IPS DF 6.9 (cell line): Measurements from ENCODE around the gene SEC14L2.
"Not testable (repeated sequence)": the region's sequence is repeated elsewhere in the genome, so short reads cannot be mapped to it uniquely, and the experiment has no call there.

Experiments used
- DNase-seq: peaks from one replicate; pipeline ENCODE4 v3.0.0-alpha.2; 2013; ENCODE audit warnings: low read depth, low spot score
- H3K27ac ChIP-seq: one replicate; pipeline ENCODE4 v1.5.1; 2013; ENCODE audit warnings: low read length, control low read depth
- H3K27me3 ChIP-seq: 2 replicates; pipeline ENCODE4 v1.6.1; 2013; ENCODE audit warnings: mild to moderate bottlenecking, low read length; ENCODE audit not compliant: control insufficient read depth, insufficient read depth
- H3K36me3 ChIP-seq: 2 replicates; pipeline ENCODE4 v1.6.1; 2013; ENCODE audit warnings: low read length; ENCODE audit not compliant: control insufficient read depth, insufficient read depth
- H3K4me1 ChIP-seq: 2 replicates; pipeline ENCODE4 v1.6.1; 2013; ENCODE audit warnings: low read length; ENCODE audit not compliant: control insufficient read depth, insufficient read depth
- H3K4me3 ChIP-seq: 2 replicates; pipeline ENCODE4 v1.5.1; 2013; ENCODE audit warnings: mild to moderate bottlenecking, low read length
- H3K9me3 ChIP-seq: 2 replicates; pipeline ENCODE4 v1.6.1; 2013; ENCODE audit warnings: low read length, inconsistent platforms; ENCODE audit not compliant: control insufficient read depth, insufficient read depth
- WGBS: extraction: QIAGEN DNeasy Blood & Tissue Kit; methylation state at CpG from one replicate; pipeline ENCODE4 v1.1.7; 2013; ENCODE audit warnings: mixed read lengths, missing lambda C conversion rate; ENCODE audit not compliant: insufficient read length, insufficient coverage; 5-methylcytosine and 5-hydroxymethylcytosine counted together

SEC14L2 gene

GRCh38 chr22:30393322-30393680 lies 3.5 kb upstream of the SEC14L2 start:
- WGBS = no CpG with 5 or more reads among the region's 7 CpGs
- H3K4me1 ChIP-seq = peaks cover 3% of the 10 kb centered on the region

GRCh38 chr22:30393885-30394284 lies 2.9 kb upstream of the SEC14L2 start:
- Histone ChIP-seq H3K4me3 (no peak overlapping the region), H3K9me3 (no peaks in the 10 kb centered on the region), H3K27ac (no peak overlapping the region), H3K36me3 (no peaks in the 10 kb centered on the region), H3K4me1 (peaks cover 4% of the 10 kb centered on the region), H3K27me3 (peaks cover 2% of the 10 kb centered on the region; the same call in 1 of the 2 replicates)
- no peak for DNase-seq
- WGBS = no CpG with 5 or more reads among the region's 3 CpGs

More at GRCh38 chr22:30393322-30393680, 3.5 kb upstream of the SEC14L2 start:
- no peaks in the 10 kb centered on the region for H3K36me3 ChIP-seq
- DNase-seq = no peak
- no peak overlapping the region for H3K4me3 ChIP-seq
- H3K9me3 ChIP-seq = no peaks in the 10 kb centered on the region
- H3K27me3 ChIP-seq = peaks cover 2% of the 10 kb centered on the region; the same call in 1 of the 2 replicates
- H3K27ac ChIP-seq = no peak overlapping the region

- Histone ChIP-seq H3K36me3 (no peaks in the 10 kb centered on the region), H3K27me3 (peaks cover 2% of the 10 kb centered on the region; the same call in 1 of the 2 replicates), H3K27ac (no peak overlapping the region), H3K4me1 (peaks cover 3% of the 10 kb centered on the region), H3K4me3 (peak overlapping the region; percentile 59; the same call in 1 of the 2 replicates), H3K9me3 (no peaks in the 10 kb centered on the region)
- WGBS = no CpG with 5 or more reads among the region's 11 CpGs
- no peak for DNase-seq
These were observed 1.1 kb downstream of the SEC14L2 start for GRCh38 chr22:30397656-30398635.

- Histone ChIP-seq H3K9me3 (no peaks in the 10 kb centered on the region), H3K27ac (no peak overlapping the region), H3K36me3 (no peaks in the 10 kb centered on the region), H3K4me3 (no peak overlapping the region; the same call in 1 of the 2 replicates), H3K27me3 (peaks cover 2% of the 10 kb centered on the region; the same call in 1 of the 2 replicates), H3K4me1 (peaks cover 3% of the 10 kb centered on the region)
- no peak for DNase-seq
- no CpG with 5 or more reads among the region's 25 CpGs for WGBS
These were observed 2.2 kb downstream of the SEC14L2 start for GRCh38 chr22:30398685-30399680.

GRCh38 chr22:30399718-30400117 lies 2.9 kb downstream of the SEC14L2 start:
- Histone ChIP-seq H3K27ac (no peak overlapping the region), H3K27me3 (peaks cover 2% of the 10 kb centered on the region; the same call in 1 of the 2 replicates), H3K9me3 (no peaks in the 10 kb centered on the region), H3K4me1 (peaks cover 3% of the 10 kb centered on the region), H3K4me3 (no peak overlapping the region), H3K36me3 (no peaks in the 10 kb centered on the region)
- no peak for DNase-seq
- WGBS = no CpG with 5 or more reads among the region's 5 CpGs

GRCh38 chr22:30400159-30400558 lies 3.3 kb downstream of the SEC14L2 start:
- Histone ChIP-seq H3K36me3 (no peaks in the 10 kb centered on the region), H3K27me3 (peaks cover 2% of the 10 kb centered on the region; the same call in 1 of the 2 replicates), H3K4me1 (peaks cover 3% of the 10 kb centered on the region), H3K27ac (no peak overlapping the region), H3K4me3 (no peak overlapping the region), H3K9me3 (no peaks in the 10 kb centered on the region)
- DNase-seq = no peak
- no CpG with 5 or more reads among the region's 1 CpG for WGBS

GRCh38 chr22:30401024-30401423 lies 4.2 kb downstream of the SEC14L2 start:
- H3K27me3 ChIP-seq, DNase-seq: not testable (repeated sequence)

GRCh38 chr22:30402028-30402765 lies 5.4 kb downstream of the SEC14L2 start:
- DNase-seq = no peak

More at GRCh38 chr22:30401024-30401423, 4.2 kb downstream of the SEC14L2 start:
- H3K36me3 ChIP-seq, H3K4me1 ChIP-seq, H3K9me3 ChIP-seq, H3K4me3 ChIP-seq, H3K27ac ChIP-seq: not testable (repeated sequence)
- WGBS = no CpG with 5 or more reads among the region's 3 CpGs

GRCh38 chr22:30402766-30403104 lies 5.9 kb downstream of the SEC14L2 start:
- not testable (repeated sequence) for H3K9me3 ChIP-seq
- no CpG with 5 or more reads among the region's 5 CpGs for WGBS

More at GRCh38 chr22:30402028-30402765, 5.4 kb downstream of the SEC14L2 start:
- H3K4me3 ChIP-seq = no peak overlapping the region
- no peaks in the 10 kb centered on the region for H3K9me3 ChIP-seq
- peaks cover 3% of the 10 kb centered on the region for H3K4me1 ChIP-seq
- no CpG with 5 or more reads among the region's 5 CpGs for WGBS
- H3K27me3 ChIP-seq = peaks cover 2% of the 10 kb centered on the region; the same call in 1 of the 2 replicates
- no peaks in the 10 kb centered on the region for H3K36me3 ChIP-seq
- H3K27ac ChIP-seq = no peak overlapping the region

More at GRCh38 chr22:30402766-30403104, 5.9 kb downstream of the SEC14L2 start:
- H3K27ac ChIP-seq, DNase-seq, H3K36me3 ChIP-seq, H3K27me3 ChIP-seq, H3K4me1 ChIP-seq, H3K4me3 ChIP-seq: not testable (repeated sequence)
